T1000 (cell line): ENCODE measurements around the gene AKAP13.

Experiments
- DNase-seq: peaks from one replicate; lab custom pipeline; 2025; ENCODE audit warnings: mixed read lengths; lab: John Stamatoyannopoulos, UW

The AKAP13 gene

GRCh38 chr15:85770096-85771041, 390.0 kb downstream of the AKAP13 start:
- no peak for DNase-seq

DNA sequence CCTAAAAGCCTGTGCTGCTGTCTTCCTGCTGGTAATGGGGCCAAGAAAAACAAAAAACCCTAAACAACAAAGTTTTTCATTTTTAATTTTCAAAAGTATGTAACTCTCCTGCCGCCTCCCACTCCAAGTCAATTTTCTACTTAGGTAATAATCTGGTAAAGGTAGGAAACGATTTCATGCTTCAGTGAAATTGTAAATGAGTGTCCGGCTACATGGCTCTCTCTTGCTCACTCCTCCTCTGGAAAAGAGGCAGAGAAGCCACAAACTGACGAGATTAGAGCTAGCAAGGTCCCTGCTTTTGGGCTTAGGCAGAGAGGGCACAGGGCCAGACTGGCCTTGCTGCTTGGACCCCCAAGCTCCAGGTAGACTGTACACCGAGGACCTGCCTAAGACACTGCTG, 390.9 kb downstream of the AKAP13 start:
- DNase-seq, result no peak

- no peak for DNase-seq
Observed at GRCh38 chr15:85771781-85772445, 391.5 kb downstream of the AKAP13 start.

GRCh38 chr15:85772668-85773067, 392.3 kb downstream of the AKAP13 start:
- no peak for DNase-seq

DNA sequence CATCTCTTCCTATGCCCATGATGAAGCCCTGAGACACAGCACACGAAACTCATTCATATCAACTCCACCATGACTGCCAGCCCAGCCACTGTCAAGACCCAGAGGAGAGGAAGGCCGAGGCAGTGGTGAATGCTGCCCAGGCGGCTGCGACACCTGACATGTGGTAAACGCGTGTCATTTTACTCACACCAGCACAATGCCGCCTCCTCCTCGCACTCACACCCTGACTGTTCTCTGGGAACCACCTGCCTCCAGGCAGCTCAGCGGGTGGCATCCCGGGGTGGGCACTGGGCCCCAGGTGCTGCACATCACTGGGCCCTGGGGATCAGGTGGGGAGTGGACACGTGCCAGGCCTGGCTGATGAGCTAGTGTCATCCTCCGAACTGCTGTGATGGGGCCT, 392.8 kb downstream of the AKAP13 start:
- no peak for DNase-seq

GRCh38 chr15:85773970-85774369, 393.6 kb downstream of the AKAP13 start:
- DNase-seq, result no peak

DNA sequence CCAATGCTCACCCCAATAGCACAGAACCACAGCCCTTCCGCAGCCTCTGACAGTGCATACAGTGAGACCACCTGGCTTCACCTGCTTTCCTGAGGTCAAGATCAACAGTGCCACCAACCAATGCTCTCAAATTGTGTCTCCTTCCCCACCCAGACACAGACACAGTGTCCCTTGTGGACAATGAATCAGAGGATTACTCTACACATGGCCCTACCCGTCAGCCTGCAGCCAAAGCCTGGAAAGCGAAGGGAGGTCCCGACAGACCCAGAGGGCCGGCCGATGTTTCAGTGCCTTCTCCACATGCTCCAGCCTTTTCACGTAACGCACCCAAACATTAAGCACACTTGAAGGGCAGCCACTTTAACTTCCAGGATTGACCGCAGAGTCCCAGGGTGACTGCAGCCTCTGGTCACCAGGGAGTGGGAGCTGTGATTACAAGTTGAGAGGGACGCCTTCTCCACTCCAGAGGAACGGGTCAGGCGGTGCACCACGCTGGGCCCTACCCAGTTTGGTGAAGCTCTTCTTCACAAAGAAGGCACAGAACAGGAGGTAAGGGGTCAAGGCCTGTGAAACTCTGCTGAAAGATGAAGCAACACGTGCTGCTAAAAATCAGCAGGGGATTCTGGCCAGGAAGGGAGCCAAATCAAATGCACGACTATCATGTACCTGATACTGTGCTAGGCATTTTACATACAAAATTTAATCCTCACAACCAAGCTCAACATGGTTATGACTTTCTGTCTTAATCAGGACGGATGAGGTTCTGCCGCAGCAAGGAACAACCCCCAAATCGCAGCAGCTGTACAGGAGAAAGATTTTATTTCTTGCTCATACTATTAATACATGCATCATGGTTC, 397.1 kb downstream of the AKAP13 start:
- DNase-seq, result no peak

DNA sequence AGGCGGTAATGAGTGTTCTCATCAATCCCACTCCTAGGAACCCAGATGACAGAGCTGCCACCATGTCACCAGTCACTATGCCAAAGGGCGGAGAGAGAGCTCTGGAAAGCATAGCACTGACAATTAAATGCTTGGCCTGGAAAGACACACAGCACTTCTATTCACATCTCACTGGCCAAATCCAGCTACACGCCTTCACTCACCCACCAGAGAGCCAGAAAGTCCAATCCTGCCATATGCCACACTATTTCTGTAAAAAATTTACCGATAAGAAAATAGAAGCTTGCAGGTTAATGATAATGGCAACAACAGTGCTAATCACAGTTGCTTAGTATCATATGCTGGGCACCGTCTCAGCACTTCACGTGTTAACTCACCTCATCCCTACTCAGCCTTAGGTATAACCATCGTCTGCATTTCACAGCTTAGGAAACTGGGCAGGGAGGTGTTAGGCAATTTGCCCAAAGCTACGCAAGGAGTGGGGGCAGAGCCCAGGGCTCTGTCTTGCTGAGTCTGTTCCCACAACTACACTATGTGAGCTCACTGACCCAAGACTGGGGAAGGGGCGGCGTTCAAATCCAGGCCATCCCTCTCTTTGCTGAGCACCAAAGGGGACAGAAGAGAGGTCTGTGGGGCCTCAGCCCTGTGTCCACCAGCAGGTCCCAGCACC, 397.8 kb downstream of the AKAP13 start:
- no peak for DNase-seq

- DNase-seq, result no peak
Observed at GRCh38 chr15:85779249-85779648, 398.8 kb downstream of the AKAP13 start.

DNA sequence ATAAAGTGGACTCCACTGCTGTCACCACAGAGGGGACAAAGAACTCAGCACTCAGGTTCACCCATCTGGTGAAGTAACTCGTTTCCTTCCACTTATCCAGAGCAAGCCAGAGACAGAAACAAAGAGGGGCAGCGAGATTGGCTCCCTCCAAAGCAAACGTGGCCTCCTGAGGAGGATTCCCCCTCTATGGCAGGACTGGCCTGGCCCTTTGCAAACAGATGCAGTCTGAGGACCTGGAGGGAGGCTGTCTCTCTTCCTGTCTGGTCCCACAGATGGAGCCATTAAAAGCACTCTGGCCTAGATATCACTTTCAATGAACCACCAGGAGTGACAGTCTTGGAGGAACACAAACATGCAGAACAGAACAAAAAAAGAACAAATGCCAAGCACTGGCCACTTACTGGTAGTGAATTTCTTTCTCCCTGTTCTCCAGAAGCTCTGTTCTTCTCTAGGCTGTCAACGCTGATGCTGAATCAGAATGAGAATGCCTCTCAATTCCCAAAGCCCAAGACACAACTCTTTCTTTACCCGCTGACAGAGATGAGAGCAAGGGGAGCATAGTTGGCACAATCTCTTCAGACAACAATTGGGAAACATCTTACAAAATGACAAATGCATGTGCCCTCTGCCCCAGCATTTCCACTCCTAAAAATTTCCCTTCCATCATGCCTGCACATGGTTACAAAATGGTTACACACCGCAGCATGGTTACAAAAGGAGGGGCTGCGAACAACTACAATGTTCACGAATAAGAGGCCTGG, 400.0 kb downstream of the AKAP13 start:
- DNase-seq, result no peak

GRCh38 chr15:85781099-85781498, 400.7 kb downstream of the AKAP13 start:
- no peak for DNase-seq

GRCh38 chr15:85782064-85782463, 401.7 kb downstream of the AKAP13 start:
- no peak for DNase-seq

GRCh38 chr15:85785887-85786780, 405.7 kb downstream of the AKAP13 start:
- DNase-seq, result no peak

- no peak for DNase-seq
Observed at GRCh38 chr15:85786781-85787114, 406.3 kb downstream of the AKAP13 start.

DNA sequence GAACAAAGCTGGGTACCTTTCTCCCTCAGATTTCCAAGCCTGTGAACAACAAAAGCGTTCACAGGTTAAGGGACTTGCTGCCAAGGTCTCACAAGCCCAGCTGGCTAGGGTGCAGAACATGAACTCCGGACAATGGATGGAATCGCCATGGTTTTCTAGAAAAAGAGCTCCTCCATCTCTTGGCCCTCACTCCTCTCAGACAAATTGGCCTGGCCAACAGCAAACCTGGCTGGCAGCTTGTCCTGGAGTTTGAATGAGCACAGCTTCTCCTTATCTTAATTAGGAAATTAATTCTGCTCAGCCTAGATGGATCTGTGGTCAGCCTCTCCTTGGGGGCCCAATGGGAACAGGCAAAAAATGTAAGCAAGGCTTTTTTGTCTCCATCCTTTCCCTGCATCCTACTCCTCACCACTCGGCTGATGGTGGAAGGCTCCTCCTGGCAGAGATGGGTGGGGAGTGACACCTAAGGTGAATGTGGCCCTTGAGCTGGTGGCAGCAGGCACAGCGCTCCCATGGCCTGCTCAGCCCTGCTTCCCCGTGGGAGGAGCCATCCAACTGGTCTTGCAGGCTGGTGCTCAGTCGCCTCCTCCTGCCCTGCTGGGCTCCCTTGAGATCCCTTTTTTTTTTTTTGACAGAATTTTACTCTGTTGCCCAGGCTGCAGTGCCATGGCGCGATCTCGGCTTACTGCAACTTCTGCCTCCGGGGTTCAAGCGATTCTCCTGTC, 408.5 kb downstream of the AKAP13 start:
- no peak for DNase-seq

- DNase-seq, result no peak
Observed at GRCh38 chr15:85789496-85789875, 409.1 kb downstream of the AKAP13 start.

GRCh38 chr15:85792102-85792731, 411.8 kb downstream of the AKAP13 start:
- no peak for DNase-seq

GRCh38 chr15:85792912-85793590, 412.6 kb downstream of the AKAP13 start:
- DNase-seq, result no peak
